Activated CD4-positive, alpha-beta memory T cell treated with anti-CD3 and anti-CD28 coated beads for 36 hours (primary cell): Measurements from ENCODE around the gene ADRA2B. TPM values are rescaled to one million over a fixed set of nuclear protein-coding genes. Genes with fewer than 3 reads are reported as not detected.
"Not testable (repeated sequence)": the region's sequence is repeated elsewhere in the genome, so short reads cannot be mapped to it uniquely, and the experiment has no call there.

Source experiments
- CTCF ChIA-PET: fragments of 350-600 bp; sonication (Branson Sonifier 250); formaldehyde crosslinking; loops from one replicate; lab custom pipeline; 2021; ENCODE audit warnings: antibody characterized with exemption, inconsistent platforms; lab: Charles Lee
- POLR2A ChIA-PET: fragments of 350-600 bp; sonication (Branson Sonifier 250); formaldehyde crosslinking; loops from one replicate; lab custom pipeline; 2021; ENCODE audit warnings: antibody characterized with exemption; lab: Charles Lee
- DNase-seq: peaks from one replicate; pipeline ENCODE4 v3.0.0-alpha.2; 2020
- H3K27ac Mint-ChIP-seq: one replicate; pipeline ENCODE4 v1.8.0; 2021; ENCODE audit warnings: mixed read lengths
- H3K27me3 Mint-ChIP-seq: one replicate; pipeline ENCODE4 v1.8.0; 2021; ENCODE audit warnings: mixed read lengths
- H3K36me3 Mint-ChIP-seq: one replicate; pipeline ENCODE4 v1.8.0; 2021; ENCODE audit warnings: mixed read lengths
- H3K4me1 Mint-ChIP-seq: one replicate; pipeline ENCODE4 v1.8.0; 2021; ENCODE audit warnings: low read depth, mixed read lengths
- H3K4me3 Mint-ChIP-seq: one replicate; pipeline ENCODE4 v1.8.0; 2021; ENCODE audit warnings: mild to moderate bottlenecking, mixed read lengths
- H3K9me3 Mint-ChIP-seq: one replicate; pipeline ENCODE4 v1.8.0; 2021; ENCODE audit warnings: mixed read lengths
- intact Hi-C: fragments of 100-400 bp; cut with micrococcal nuclease; formaldehyde crosslinking; loops from one replicate; pipeline ENCODE4 v1.15.1; 2023
- total RNA-seq, 2 experiments: library from RNA; stranded (reverse); gene quantifications; one replicate each; pipeline ENCODE4 v1.2.3, GENCODE V29; 2021

ADRA2B gene
- total RNA-seq, 2 experiments from 2014 or later, result 0.21 to 0.36 TPM

GRCh38 chr2:96083064-96083939 lies 33.1 kb downstream of the ADRA2B start:
- CTCF ChIA-PET, result no interaction called here
- H3K36me3 Mint-ChIP-seq, result no peaks in the 10 kb centered on the region
- no peaks in the 10 kb centered on the region for H3K4me1 Mint-ChIP-seq
- intact Hi-C loops, result no loop called here
- peak; percentile 5 for DNase-seq
- H3K27ac Mint-ChIP-seq, result no peak overlapping the region
- POLR2A ChIA-PET, result no interaction called here
- no peaks in the 10 kb centered on the region for H3K9me3 Mint-ChIP-seq
- H3K4me3 Mint-ChIP-seq, result no peak overlapping the region
- H3K27me3 Mint-ChIP-seq, result peaks cover 11% of the 10 kb centered on the region

- Mint-ChIP-seq H3K9me3 (peaks cover 2% of the 10 kb centered on the region), H3K27ac (no peak overlapping the region), H3K36me3 (no peaks in the 10 kb centered on the region), H3K4me3 (no peak overlapping the region), H3K4me1 (no peaks in the 10 kb centered on the region), H3K27me3 (peaks cover 11% of the 10 kb centered on the region)
- DNase-seq, result peak; percentile 6
- ChIA-PET POLR2A (no interaction called here), CTCF (no interaction called here)
- intact Hi-C loops, result no loop called here
These were observed 33.9 kb downstream of the ADRA2B start for GRCh38 chr2:96082211-96083063.

GRCh38 chr2:96081042-96081441 lies 35.3 kb downstream of the ADRA2B start:
- Mint-ChIP-seq H3K4me3 (no peak overlapping the region), H3K9me3 (peaks cover 5% of the 10 kb centered on the region), H3K27ac (no peak overlapping the region), H3K27me3 (peaks cover 10% of the 10 kb centered on the region), H3K4me1 (no peaks in the 10 kb centered on the region), H3K36me3 (no peaks in the 10 kb centered on the region)
- ChIA-PET CTCF (no interaction called here), POLR2A (no interaction called here)
- intact Hi-C loops, result no loop called here
- no peak for DNase-seq

- CTCF ChIA-PET, result interaction anchor here (0.6 kb wide), 1 partner anchor 49 kb away, joined by 3 read pairs; no protein-coding TSS in a partner anchor
- H3K9me3 Mint-ChIP-seq, result peaks cover 16% of the 10 kb centered on the region
- H3K36me3 Mint-ChIP-seq, result peaks cover 2% of the 10 kb centered on the region
- H3K4me1 Mint-ChIP-seq, result no peaks in the 10 kb centered on the region
- H3K27me3 Mint-ChIP-seq, result no peaks in the 10 kb centered on the region
- intact Hi-C loops, result no loop called here
- POLR2A ChIA-PET, result no interaction called here
- H3K4me3 Mint-ChIP-seq, result no peak overlapping the region
- DNase-seq, result no peak
- no peak overlapping the region for H3K27ac Mint-ChIP-seq
These were observed 41.1 kb downstream of the ADRA2B start for GRCh38 chr2:96075199-96075771.

- H3K27me3 Mint-ChIP-seq, result no peaks in the 10 kb centered on the region
- H3K27ac Mint-ChIP-seq, result no peak overlapping the region
- peaks cover 16% of the 10 kb centered on the region for H3K9me3 Mint-ChIP-seq
- peaks cover 2% of the 10 kb centered on the region for H3K36me3 Mint-ChIP-seq
- POLR2A ChIA-PET, result no interaction called here
- intact Hi-C loops, result no loop called here
- no peaks in the 10 kb centered on the region for H3K4me1 Mint-ChIP-seq
- DNase-seq, result peak; percentile 6
- no peak overlapping the region for H3K4me3 Mint-ChIP-seq
- CTCF ChIA-PET, result no interaction called here
These were observed 42.2 kb downstream of the ADRA2B start for GRCh38 chr2:96074156-96074555.

GRCh38 chr2:96073170-96073775 lies 43.1 kb downstream of the ADRA2B start:
- POLR2A ChIA-PET, result no interaction called here
- no peaks in the 10 kb centered on the region for H3K27me3 Mint-ChIP-seq
- H3K4me3 Mint-ChIP-seq, result no peak overlapping the region
- CTCF ChIA-PET, result interaction anchor here (0.9 kb wide), 1 partner anchor 44 kb away, joined by 3 read pairs; no protein-coding TSS in a partner anchor
- intact Hi-C loops, result no loop called here
- DNase-seq, result no peak
- peaks cover 2% of the 10 kb centered on the region for H3K36me3 Mint-ChIP-seq
- H3K9me3 Mint-ChIP-seq, result peaks cover 16% of the 10 kb centered on the region
- H3K4me1 Mint-ChIP-seq, result no peaks in the 10 kb centered on the region
- no peak overlapping the region for H3K27ac Mint-ChIP-seq

- POLR2A ChIA-PET, result no interaction called here
- H3K27me3 Mint-ChIP-seq, result no peaks in the 10 kb centered on the region
- no peaks in the 10 kb centered on the region for H3K4me1 Mint-ChIP-seq
- intact Hi-C loops, result no loop called here
- no peak for DNase-seq
- H3K27ac Mint-ChIP-seq, result no peak overlapping the region
- no peak overlapping the region for H3K4me3 Mint-ChIP-seq
- CTCF ChIA-PET, result interaction anchor here (0.9 kb wide), 1 partner anchor 44 kb away, joined by 3 read pairs; no protein-coding TSS in a partner anchor
- H3K36me3 Mint-ChIP-seq, result peaks cover 2% of the 10 kb centered on the region
- H3K9me3 Mint-ChIP-seq, result peaks cover 16% of the 10 kb centered on the region
These were observed 43.6 kb downstream of the ADRA2B start for GRCh38 chr2:96072746-96073145.

GRCh38 chr2:96071977-96072491 lies 44.3 kb downstream of the ADRA2B start:
- DNase-seq, POLR2A ChIA-PET, H3K27me3 Mint-ChIP-seq, H3K4me1 Mint-ChIP-seq, H3K4me3 Mint-ChIP-seq, H3K36me3 Mint-ChIP-seq, H3K27ac Mint-ChIP-seq, intact Hi-C loops: not testable (repeated sequence)
- CTCF ChIA-PET, result interaction anchor here (0.9 kb wide), 1 partner anchor 45 kb away, joined by 3 read pairs; no protein-coding TSS in a partner anchor
- H3K9me3 Mint-ChIP-seq, result peaks cover 14% of the 10 kb centered on the region

GRCh38 chr2:96071087-96071976 lies 45.0 kb downstream of the ADRA2B start:
- CTCF ChIA-PET, intact Hi-C loops, H3K27me3 Mint-ChIP-seq, H3K36me3 Mint-ChIP-seq, H3K27ac Mint-ChIP-seq, H3K4me1 Mint-ChIP-seq, H3K4me3 Mint-ChIP-seq, POLR2A ChIA-PET: not testable (repeated sequence)
- DNase-seq, result peak; percentile 5
- peaks cover 11% of the 10 kb centered on the region for H3K9me3 Mint-ChIP-seq

GRCh38 chr2:96070351-96070750 lies 46.0 kb downstream of the ADRA2B start:
- CTCF ChIA-PET, POLR2A ChIA-PET, DNase-seq, H3K9me3 Mint-ChIP-seq, intact Hi-C loops, H3K27ac Mint-ChIP-seq, H3K27me3 Mint-ChIP-seq, H3K4me1 Mint-ChIP-seq, H3K4me3 Mint-ChIP-seq, H3K36me3 Mint-ChIP-seq: not testable (repeated sequence)

GRCh38 chr2:96069878-96070277 lies 46.5 kb downstream of the ADRA2B start:
- H3K4me1 Mint-ChIP-seq, DNase-seq, H3K36me3 Mint-ChIP-seq, H3K9me3 Mint-ChIP-seq, CTCF ChIA-PET, H3K27me3 Mint-ChIP-seq, POLR2A ChIA-PET, H3K27ac Mint-ChIP-seq, H3K4me3 Mint-ChIP-seq, intact Hi-C loops: not testable (repeated sequence)
